ENCODE measurements around the gene SLC35B2. TPM values are rescaled to one million over a fixed set of nuclear protein-coding genes. Genes with fewer than 3 reads are reported as not detected.

Gene SLC35B2
- polyA plus RNA-seq, 1 of the 3 experiments (the other 2 are of a cell fraction): 125 TPM

GRCh38 chr6:44275271-44275748, 18.0 kb upstream of the SLC35B2 start:
- no peaks in the 10 kb centered on the region for H3F3A ChIP-seq (replicated peaks; ENCODE audit: insufficient read depth)
- no peaks in the 10 kb centered on the region for H3K36me3 ChIP-seq (replicated peaks in 1 of 2; ENCODE audit: control insufficient read depth in 1 of 2, insufficient read depth in 2 of 2, low read length in 1 of 2)
- no peaks in the 10 kb centered on the region for H3K79me2 ChIP-seq (ENCODE audit: insufficient read depth)
- H3K4me2 ChIP-seq: no peak overlapping the region
- no peaks in the 10 kb centered on the region for H3K9me2 ChIP-seq
- ChIA-PET POLR2A (no interaction called here), CTCF (no interaction called here)
- no peak overlapping the region for H3K4me3 ChIP-seq (ENCODE audit: low read depth in 2 of 2, low read length in 1 of 2)
- TF ChIP-seq FOXM1 (IDR thresholded peaks at IDR 0.05; ENCODE audit: low read depth) (no peak), ZBTB33 (IDR thresholded peaks at IDR 0.05; ENCODE audit: borderline replicate concordance, low read depth) (no peak), IRF3 (IDR thresholded peaks at IDR 0.05; ENCODE audit: low read depth, low read length) (no peak), SMC3 (IDR thresholded peaks at IDR 0.05; ENCODE audit: low read depth, low read length) (no peak), MEF2A (IDR thresholded peaks at IDR 0.05; ENCODE audit: borderline replicate concordance, low read depth) (no peak), NRF1 (IDR thresholded peaks at IDR 0.05; ENCODE audit: low read depth, low read length) (no peak), SIN3A (IDR thresholded peaks at IDR 0.05; ENCODE audit: borderline replicate concordance, low read depth, low read length) (no peak), TAF1 (IDR thresholded peaks at IDR 0.05; ENCODE audit: borderline replicate concordance, low read depth, low read length) (no peak), MXI1 (IDR thresholded peaks at IDR 0.05; ENCODE audit: low read depth, low read length) (no peak), POLR2AphosphoS5 (IDR thresholded peaks at IDR 0.05; ENCODE audit: low read depth, low read length) (no peak), RCOR1 (IDR thresholded peaks at IDR 0.05; ENCODE audit: low read length) (no peak), CHD2 (IDR thresholded peaks at IDR 0.05; ENCODE audit: low read length, partially characterized antibody) (no peak), RXRA (IDR thresholded peaks at IDR 0.05; ENCODE audit: borderline replicate concordance, low read depth) (no peak), TCF12 (IDR thresholded peaks at IDR 0.05) (no peak), NFIC (IDR thresholded peaks at IDR 0.05; ENCODE audit: borderline replicate concordance) (no peak), GABPA (IDR thresholded peaks at IDR 0.05; ENCODE audit: low read depth) (no peak), EZH2phosphoT487 (IDR thresholded peaks at IDR 0.05; ENCODE audit: borderline replicate concordance, low read depth) (no peak), GATA2 (CRISPR knock-in tag; IDR thresholded peaks at IDR 0.05) (no peak)
- TF ChIP-seq, protein P1, sequence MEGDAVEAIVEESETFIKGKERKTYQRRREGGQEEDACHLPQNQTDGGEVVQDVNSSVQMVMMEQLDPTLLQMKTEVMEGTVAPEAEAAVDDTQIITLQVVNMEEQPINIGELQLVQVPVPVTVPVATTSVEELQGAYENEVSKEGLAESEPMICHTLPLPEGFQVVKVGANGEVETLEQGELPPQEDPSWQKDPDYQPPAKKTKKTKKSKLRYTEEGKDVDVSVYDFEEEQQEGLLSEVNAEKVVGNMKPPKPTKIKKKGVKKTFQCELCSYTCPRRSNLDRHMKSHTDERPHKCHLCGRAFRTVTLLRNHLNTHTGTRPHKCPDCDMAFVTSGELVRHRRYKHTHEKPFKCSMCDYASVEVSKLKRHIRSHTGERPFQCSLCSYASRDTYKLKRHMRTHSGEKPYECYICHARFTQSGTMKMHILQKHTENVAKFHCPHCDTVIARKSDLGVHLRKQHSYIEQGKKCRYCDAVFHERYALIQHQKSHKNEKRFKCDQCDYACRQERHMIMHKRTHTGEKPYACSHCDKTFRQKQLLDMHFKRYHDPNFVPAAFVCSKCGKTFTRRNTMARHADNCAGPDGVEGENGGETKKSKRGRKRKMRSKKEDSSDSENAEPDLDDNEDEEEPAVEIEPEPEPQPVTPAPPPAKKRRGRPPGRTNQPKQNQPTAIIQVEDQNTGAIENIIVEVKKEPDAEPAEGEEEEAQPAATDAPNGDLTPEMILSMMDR (IDR thresholded peaks at IDR 0.05): no peak
- TF ChIP-seq, protein P2, sequence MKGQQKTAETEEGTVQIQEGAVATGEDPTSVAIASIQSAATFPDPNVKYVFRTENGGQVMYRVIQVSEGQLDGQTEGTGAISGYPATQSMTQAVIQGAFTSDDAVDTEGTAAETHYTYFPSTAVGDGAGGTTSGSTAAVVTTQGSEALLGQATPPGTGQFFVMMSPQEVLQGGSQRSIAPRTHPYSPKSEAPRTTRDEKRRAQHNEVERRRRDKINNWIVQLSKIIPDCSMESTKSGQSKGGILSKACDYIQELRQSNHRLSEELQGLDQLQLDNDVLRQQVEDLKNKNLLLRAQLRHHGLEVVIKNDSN (IDR thresholded peaks at IDR 0.05; ENCODE audit: borderline replicate concordance, low read depth): no peak
- WGBS (ENCODE audit: low lambda C conversion rate): 94% methylated on average over 33 of the region's 59 CpGs
- H3K9me3 ChIP-seq: no peaks in the 10 kb centered on the region
- H4K20me1 ChIP-seq (ENCODE audit: insufficient read depth): no peaks in the 10 kb centered on the region
- H3K4me1 ChIP-seq (ENCODE audit: control insufficient read depth in 1 of 2, insufficient read depth in 2 of 2, low read depth in 1 of 2, low read length in 1 of 2): peaks cover 0 to 12% of the 10 kb centered on the region in 2 experiments; a peak in 1 of 4 replicates
- H2AFZ ChIP-seq (ENCODE audit: low read depth): no peak overlapping the region
- H3K27me3 ChIP-seq (ENCODE audit: insufficient read depth): 0 out of 2 replicates have a peak, but pooled peaks cover 15% of the 10 kb centered on the region
- no peak overlapping the region for H3K27ac ChIP-seq (ENCODE audit: low read depth in 2 of 2, low read length in 1 of 2)
- H3K9ac ChIP-seq: no peak overlapping the region
- peak; percentile 16 for DNase-seq
